Measurements from ENCODE around the gene NUDT22.

NUDT22 gene

GRCh38 chr11:64262271-64263002 is 36.4 kb downstream of the NUDT22 start:
- no peaks in the 10 kb centered on the region for H3K27me3 ChIP-seq (ENCODE audit: control insufficient read depth, low read length)
- no peaks in the 10 kb centered on the region for H4K20me1 ChIP-seq (ENCODE audit: control insufficient read depth, insufficient read depth, low read depth, low read length)
- no peaks in the 10 kb centered on the region for H3K9me2 ChIP-seq (replicated peaks; ENCODE audit: control insufficient read depth, low read length)
- H3K9me3 ChIP-seq (ENCODE audit: control insufficient read depth, insufficient read depth, low read length), result no peaks in the 10 kb centered on the region
- no peak overlapping the region for H3K4me2 ChIP-seq (ENCODE audit: low read length)
- H3K79me2 ChIP-seq (ENCODE audit: control insufficient read depth, low read length), result no peaks in the 10 kb centered on the region
- no peak for TF ChIP-seq EZH2phosphoT487 (IDR thresholded peaks at IDR 0.05; ENCODE audit: borderline replicate concordance, low read length)
- H3F3A ChIP-seq (ENCODE audit: control insufficient read depth, insufficient read depth), result no peaks in the 10 kb centered on the region
- H3K4me1 ChIP-seq (ENCODE audit: control insufficient read depth, low read length), result no peaks in the 10 kb centered on the region
- peaks cover 39% of the 10 kb centered on the region for H3K36me3 ChIP-seq (ENCODE audit: control insufficient read depth, low read length)
- no peak overlapping the region for H3K27ac ChIP-seq (ENCODE audit: low read depth, low read length)
- no peak overlapping the region for H3K4me3 ChIP-seq (ENCODE audit: low read length)

- H3K4me1 ChIP-seq (ENCODE audit: control insufficient read depth, low read length), result peaks cover 7% of the 10 kb centered on the region
- TF ChIP-seq EZH2phosphoT487 (IDR thresholded peaks at IDR 0.05; ENCODE audit: borderline replicate concordance, low read length), result no peak
- peaks cover 37% of the 10 kb centered on the region for H3K36me3 ChIP-seq (ENCODE audit: control insufficient read depth, low read length)
- H3K27ac ChIP-seq (ENCODE audit: low read depth, low read length), result no peak overlapping the region
- no peaks in the 10 kb centered on the region for H3K9me3 ChIP-seq (ENCODE audit: control insufficient read depth, insufficient read depth, low read length)
- no peaks in the 10 kb centered on the region for H3K9me2 ChIP-seq (replicated peaks; ENCODE audit: control insufficient read depth, low read length)
- peaks cover 1% of the 10 kb centered on the region for H3K79me2 ChIP-seq (ENCODE audit: control insufficient read depth, low read length)
- no peak overlapping the region for H3K4me2 ChIP-seq (ENCODE audit: low read length)
- H3F3A ChIP-seq (ENCODE audit: control insufficient read depth, insufficient read depth), result no peaks in the 10 kb centered on the region
- H3K27me3 ChIP-seq (ENCODE audit: control insufficient read depth, low read length), result no peaks in the 10 kb centered on the region
- no peaks in the 10 kb centered on the region for H4K20me1 ChIP-seq (ENCODE audit: control insufficient read depth, insufficient read depth, low read depth, low read length)
- H3K4me3 ChIP-seq (ENCODE audit: low read length), result no peak overlapping the region
Observed at GRCh38 chr11:64263021-64263946, 37.2 kb downstream of the NUDT22 start.

- H3F3A ChIP-seq (ENCODE audit: control insufficient read depth, insufficient read depth), result no peaks in the 10 kb centered on the region
- TF ChIP-seq EZH2phosphoT487 (IDR thresholded peaks at IDR 0.05; ENCODE audit: borderline replicate concordance, low read length) (no peak), CTCF (IDR thresholded peaks at IDR 0.05; ENCODE audit: low read depth, low read length, poor library complexity, severe bottlenecking) (no peak)
- no peak overlapping the region for H3K4me2 ChIP-seq (ENCODE audit: low read length)
- no peak overlapping the region for H3K4me3 ChIP-seq (ENCODE audit: low read length)
- no peaks in the 10 kb centered on the region for H4K20me1 ChIP-seq (ENCODE audit: control insufficient read depth, insufficient read depth, low read depth, low read length)
- no peaks in the 10 kb centered on the region for H3K9me3 ChIP-seq (ENCODE audit: control insufficient read depth, insufficient read depth, low read length)
- H3K9me2 ChIP-seq (replicated peaks; ENCODE audit: control insufficient read depth, low read length), result no peaks in the 10 kb centered on the region
- no peak overlapping the region for H3K27ac ChIP-seq (ENCODE audit: low read depth, low read length)
- no peaks in the 10 kb centered on the region for H3K27me3 ChIP-seq (ENCODE audit: control insufficient read depth, low read length)
- peaks cover 35% of the 10 kb centered on the region for H3K36me3 ChIP-seq (ENCODE audit: control insufficient read depth, low read length)
- peaks cover 13% of the 10 kb centered on the region for H3K4me1 ChIP-seq (ENCODE audit: control insufficient read depth, low read length)
- H3K79me2 ChIP-seq (ENCODE audit: control insufficient read depth, low read length), result peaks cover 8% of the 10 kb centered on the region
Observed at GRCh38 chr11:64263947-64264317, 37.9 kb downstream of the NUDT22 start.

- H3K36me3 ChIP-seq (ENCODE audit: control insufficient read depth, low read length), result peaks cover 34% of the 10 kb centered on the region
- no peak overlapping the region for H3K4me3 ChIP-seq (ENCODE audit: low read length)
- TF ChIP-seq EZH2phosphoT487 (IDR thresholded peaks at IDR 0.05; ENCODE audit: borderline replicate concordance, low read length) (no peak), CTCF (IDR thresholded peaks at IDR 0.05; ENCODE audit: low read depth, low read length, poor library complexity, severe bottlenecking) (no peak)
- H4K20me1 ChIP-seq (ENCODE audit: control insufficient read depth, insufficient read depth, low read depth, low read length), result no peaks in the 10 kb centered on the region
- no peaks in the 10 kb centered on the region for H3K9me3 ChIP-seq (ENCODE audit: control insufficient read depth, insufficient read depth, low read length)
- peaks cover 10% of the 10 kb centered on the region for H3K79me2 ChIP-seq (ENCODE audit: control insufficient read depth, low read length)
- no peaks in the 10 kb centered on the region for H3K27me3 ChIP-seq (ENCODE audit: control insufficient read depth, low read length)
- no peaks in the 10 kb centered on the region for H3K9me2 ChIP-seq (replicated peaks; ENCODE audit: control insufficient read depth, low read length)
- peaks cover 1% of the 10 kb centered on the region; the same call in 1 of the 2 replicates for H3F3A ChIP-seq (ENCODE audit: control insufficient read depth, insufficient read depth)
- H3K27ac ChIP-seq (ENCODE audit: low read depth, low read length), result no peak overlapping the region
- peaks cover 14% of the 10 kb centered on the region for H3K4me1 ChIP-seq (ENCODE audit: control insufficient read depth, low read length)
- H3K4me2 ChIP-seq (ENCODE audit: low read length), result no peak overlapping the region
Observed at GRCh38 chr11:64264371-64264852, 38.3 kb downstream of the NUDT22 start.

Measured in DOHH2 (cell line).